ENCODE results near the gene ADARB1.

- TF ChIP-seq POLR2A (IDR thresholded peaks at IDR 0.05; ENCODE audit: extremely low read depth, insufficient read length) (no peak), CTCF (IDR thresholded peaks at IDR 0.05; ENCODE audit: low read depth, low read length) (no peak)
These were observed 12.8 kb downstream of the ADARB1 start for GRCh38 chr21:45087022-45087823.

Data from NB4 (cell line).